Calu3 (cell line): ENCODE results near the gene OR2V1. TPM values are rescaled to one million over a fixed set of nuclear protein-coding genes. Genes with fewer than 3 reads are reported as not detected.
"Not testable (repeated sequence)": the region's sequence is repeated elsewhere in the genome, so short reads cannot be mapped to it uniquely, and the experiment has no call there.

Experiments used
- BruUV-seq: library from RNA; stranded (reverse); fragments of 400-500 nt; replicated peaks from 2 replicates; lab custom pipeline; 2021; lab: Mats Ljungman, UMichigan
- CTCF ChIA-PET: fragments of 300-600 bp; sonication (Branson Sonifier 250); formaldehyde crosslinking; loops from one replicate; lab custom pipeline; 2022; ENCODE audit warnings: antibody characterized with exemption; lab: Charles Lee
- DNase-seq: peaks from one replicate; pipeline ENCODE4 v3.0.0; 2022
- H3K27ac Mint-ChIP-seq: one replicate; pipeline ENCODE4 v1.8.0; 2022; ENCODE audit warnings: mixed read lengths; ENCODE audit not compliant: unreplicated experiment
- H3K27me3 Mint-ChIP-seq: one replicate; pipeline ENCODE4 v1.8.0; 2022; ENCODE audit warnings: mixed read lengths; ENCODE audit not compliant: unreplicated experiment
- H3K36me3 Mint-ChIP-seq: one replicate; pipeline ENCODE4 v1.8.0; 2022; ENCODE audit warnings: mild to moderate bottlenecking, moderate library complexity, mixed read lengths; ENCODE audit not compliant: insufficient read depth, unreplicated experiment
- H3K4me1 Mint-ChIP-seq: one replicate; pipeline ENCODE4 v1.8.0; 2022; ENCODE audit warnings: mild to moderate bottlenecking, low read depth, mixed read lengths; ENCODE audit not compliant: unreplicated experiment
- H3K4me3 Mint-ChIP-seq: one replicate; pipeline ENCODE4 v1.8.0; 2022; ENCODE audit warnings: mild to moderate bottlenecking, low read depth, moderate library complexity, mixed read lengths; ENCODE audit not compliant: unreplicated experiment
- H3K9me3 Mint-ChIP-seq: one replicate; pipeline ENCODE4 v1.8.0; 2022; ENCODE audit warnings: low read depth, mixed read lengths; ENCODE audit not compliant: unreplicated experiment
- CTCF ChIP-seq: fragments of 200-600 bp; IDR thresholded peaks from one replicate; pipeline ENCODE4 v1.8.0; 2022; ENCODE audit warnings: antibody characterized with exemption; ENCODE audit not compliant: unreplicated experiment
- intact Hi-C: fragments of 100-400 bp; cut with micrococcal nuclease; formaldehyde crosslinking; loops from one replicate; pipeline ENCODE4 v1.10.0; 2022; ENCODE audit not compliant: unreplicated experiment
- total RNA-seq: library from RNA; stranded (reverse); gene quantifications from 2 replicates; pipeline ENCODE4 v1.2.3, GENCODE V29; 2022

Gene OR2V1
- total RNA-seq, 1 experiment from 2014 or later, result not detected

GRCh38 chr5:181163487-181164075 is 32.6 kb upstream of the OR2V1 start:
- no peak for DNase-seq
- H3K36me3 Mint-ChIP-seq, result peaks cover 6% of the 10 kb centered on the region
- H3K4me3 Mint-ChIP-seq, result no peak overlapping the region
- peaks cover 26% of the 10 kb centered on the region for H3K4me1 Mint-ChIP-seq
- peaks cover 23% of the 10 kb centered on the region for H3K27me3 Mint-ChIP-seq
- TF ChIP-seq CTCF, result no peak
- no peak overlapping the region for H3K27ac Mint-ChIP-seq
- CTCF ChIA-PET, result no interaction called here
- BruUV-seq, result no TSS peak
- intact Hi-C loops, result no loop called here
- H3K9me3 Mint-ChIP-seq, result no peaks in the 10 kb centered on the region

DNA sequence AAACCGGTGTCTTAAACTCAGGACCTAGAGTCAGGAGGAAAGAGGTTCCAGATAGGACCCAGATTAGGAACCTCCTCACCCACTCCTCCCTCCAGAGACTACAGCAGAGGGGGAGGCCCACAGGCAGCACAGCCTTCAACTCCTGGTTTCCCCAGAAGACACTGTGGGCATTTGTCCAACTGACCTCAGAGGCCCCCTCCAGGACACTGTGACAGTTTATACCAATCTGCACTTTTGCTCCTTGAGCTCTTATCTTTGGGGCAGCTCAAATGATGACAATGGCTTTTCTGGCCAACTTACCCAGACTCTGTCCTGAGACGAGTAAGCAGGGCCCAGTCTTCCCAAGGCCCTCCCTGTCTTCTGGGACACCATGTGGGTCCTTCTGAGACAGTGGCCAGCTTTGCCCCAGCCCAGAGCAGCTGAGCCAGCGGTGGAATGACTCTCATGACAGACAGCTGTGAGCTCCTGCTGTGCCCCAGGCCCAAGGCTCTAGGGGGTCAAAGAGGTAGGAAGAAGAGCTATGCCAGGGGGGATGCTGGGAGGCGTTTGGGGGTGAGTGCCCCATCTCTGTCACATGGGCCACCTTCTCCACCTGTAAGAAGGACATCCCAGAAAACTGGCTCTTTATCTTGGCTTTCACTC is 30.7 kb upstream of the OR2V1 start:
- no peak for TF ChIP-seq CTCF
- peaks cover 6% of the 10 kb centered on the region for H3K36me3 Mint-ChIP-seq
- H3K4me1 Mint-ChIP-seq, result peaks cover 8% of the 10 kb centered on the region
- DNase-seq, result no peak
- BruUV-seq, result no TSS peak
- CTCF ChIA-PET, result interaction anchor here (0.5 kb wide), 1 partner anchor 609 kb away, joined by 3 read pairs; no protein-coding TSS in a partner anchor
- peaks cover 21% of the 10 kb centered on the region for H3K27me3 Mint-ChIP-seq
- intact Hi-C loops, result no loop called here
- no peak overlapping the region for H3K27ac Mint-ChIP-seq
- no peak overlapping the region for H3K4me3 Mint-ChIP-seq
- H3K9me3 Mint-ChIP-seq, result no peaks in the 10 kb centered on the region

GRCh38 chr5:181160755-181161533 is 30.0 kb upstream of the OR2V1 start:
- H3K9me3 Mint-ChIP-seq, DNase-seq, H3K36me3 Mint-ChIP-seq, BruUV-seq, intact Hi-C loops, CTCF ChIA-PET, H3K27ac Mint-ChIP-seq: not testable (repeated sequence)
- Mint-ChIP-seq H3K27me3 (peaks cover 25% of the 10 kb centered on the region), H3K4me3 (peak overlapping the region; percentile 15), H3K4me1 (peaks cover 12% of the 10 kb centered on the region)

- peaks cover 32% of the 10 kb centered on the region for H3K27me3 Mint-ChIP-seq
- intact Hi-C loops, result no loop called here
- CTCF ChIA-PET, result interaction anchor here (0.5 kb wide), 1 partner anchor 294 kb away, joined by 3 read pairs; no protein-coding TSS in a partner anchor
- H3K4me3 Mint-ChIP-seq, result peak overlapping the region; percentile 15
- peaks cover 6% of the 10 kb centered on the region for H3K36me3 Mint-ChIP-seq
- no peaks in the 10 kb centered on the region for H3K9me3 Mint-ChIP-seq
- no peak for DNase-seq
- BruUV-seq, result no TSS peak
- H3K4me1 Mint-ChIP-seq, result peaks cover 14% of the 10 kb centered on the region
- TF ChIP-seq CTCF, result no peak
- peak overlapping the region; percentile 63 for H3K27ac Mint-ChIP-seq
These were observed 29.3 kb upstream of the OR2V1 start for GRCh38 chr5:181160152-181160754.
